Measurements from ENCODE around the gene MACO1.
"Not testable (repeated sequence)": the region's sequence is repeated elsewhere in the genome, so short reads cannot be mapped to it uniquely, and the experiment has no call there.

DNA sequence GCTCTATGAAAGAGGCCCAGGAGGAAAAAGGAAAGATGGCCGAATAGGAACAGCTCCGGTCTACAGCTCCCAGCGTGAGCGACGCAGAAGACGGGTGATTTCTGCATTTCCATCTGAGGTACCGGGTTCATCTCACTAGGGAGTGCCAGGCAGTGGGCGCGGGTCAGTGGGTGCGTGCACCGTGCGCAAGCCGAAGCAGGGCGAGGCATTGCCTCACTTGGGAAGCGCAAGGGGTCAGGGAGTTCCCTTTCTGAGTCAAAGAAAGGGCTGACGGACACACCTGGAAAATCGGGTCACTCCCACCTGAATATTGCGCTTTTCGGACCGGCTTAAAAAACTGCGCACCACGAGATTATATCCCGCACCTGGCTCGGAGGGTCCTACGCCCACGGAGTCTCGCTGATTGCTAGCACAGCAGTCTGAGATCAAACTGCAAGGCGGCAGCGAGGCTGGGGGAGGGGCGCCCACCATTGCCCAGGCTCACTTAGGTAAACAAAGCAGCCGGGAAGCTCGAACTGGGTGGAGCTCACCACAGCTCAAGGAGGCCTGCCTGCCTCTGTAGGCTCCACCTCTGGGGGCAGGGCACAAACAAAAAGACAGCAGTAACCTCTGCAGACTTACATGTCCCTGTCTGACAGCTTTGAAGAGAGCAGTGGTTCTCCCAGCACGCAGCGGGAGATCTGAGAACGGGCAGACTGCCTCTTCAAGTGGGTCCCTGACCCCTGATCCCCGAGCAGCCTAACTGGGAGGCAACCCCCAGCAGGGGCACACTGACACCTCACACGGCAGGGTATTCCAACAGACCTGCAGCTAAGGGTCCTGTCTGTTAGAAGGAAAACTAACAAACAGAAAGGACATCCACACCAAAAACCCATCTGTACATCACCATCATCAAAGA, 76.1 kb downstream of the MACO1 start:
- TF ChIP-seq, protein P1, sequence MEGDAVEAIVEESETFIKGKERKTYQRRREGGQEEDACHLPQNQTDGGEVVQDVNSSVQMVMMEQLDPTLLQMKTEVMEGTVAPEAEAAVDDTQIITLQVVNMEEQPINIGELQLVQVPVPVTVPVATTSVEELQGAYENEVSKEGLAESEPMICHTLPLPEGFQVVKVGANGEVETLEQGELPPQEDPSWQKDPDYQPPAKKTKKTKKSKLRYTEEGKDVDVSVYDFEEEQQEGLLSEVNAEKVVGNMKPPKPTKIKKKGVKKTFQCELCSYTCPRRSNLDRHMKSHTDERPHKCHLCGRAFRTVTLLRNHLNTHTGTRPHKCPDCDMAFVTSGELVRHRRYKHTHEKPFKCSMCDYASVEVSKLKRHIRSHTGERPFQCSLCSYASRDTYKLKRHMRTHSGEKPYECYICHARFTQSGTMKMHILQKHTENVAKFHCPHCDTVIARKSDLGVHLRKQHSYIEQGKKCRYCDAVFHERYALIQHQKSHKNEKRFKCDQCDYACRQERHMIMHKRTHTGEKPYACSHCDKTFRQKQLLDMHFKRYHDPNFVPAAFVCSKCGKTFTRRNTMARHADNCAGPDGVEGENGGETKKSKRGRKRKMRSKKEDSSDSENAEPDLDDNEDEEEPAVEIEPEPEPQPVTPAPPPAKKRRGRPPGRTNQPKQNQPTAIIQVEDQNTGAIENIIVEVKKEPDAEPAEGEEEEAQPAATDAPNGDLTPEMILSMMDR (conservative IDR thresholded peaks at IDR 0.05), result not testable (repeated sequence)
- not testable (repeated sequence) for TF ChIP-seq ZFX (IDR thresholded peaks at IDR 0.05)
